Measurements from ENCODE around the gene MTOR. TPM values are rescaled to one million over a fixed set of nuclear protein-coding genes. Genes with fewer than 3 reads are reported as not detected.
A peak's percentile ranks its signal among the peaks of the same experiment; 100 is the strongest.
"Not testable (repeated sequence)": the region's sequence is repeated elsewhere in the genome, so short reads cannot be mapped to it uniquely, and the experiment has no call there.

Gene MTOR
- 10 to 100 TPM; 21.1 to 31.6 (median 28.0) TPM for polyA plus RNA-seq (ENCODE audit: insufficient read length in 10 of 10)
- long read RNA-seq, donor 1, result 0 reads
- long read RNA-seq, donor 2, result 0 reads
- long read RNA-seq, donor 3, result 0 reads
- long read RNA-seq, donor 4, result 0 reads
- long read RNA-seq, donor 5, full-length matches to known transcripts, result 1 of 1 reads
- long read RNA-seq, donor 5, partial matches to known transcripts, result 0 of 1 reads
- long read RNA-seq, donor 5, other reads (novel, unspliced or antisense), result 0 of 1 reads
- long read RNA-seq, donor 6, partial matches to known transcripts, result 0 of 2 reads
- long read RNA-seq, donor 6, other reads (novel, unspliced or antisense), result 0 of 2 reads
- long read RNA-seq, donor 7, result 0 reads
- long read RNA-seq, donor 8, partial matches to known transcripts, result 0 of 2 reads
- long read RNA-seq, donor 8, other reads (novel, unspliced or antisense), result 0 of 2 reads
- long read RNA-seq, donor 9, result 0 reads

GRCh38 chr1:11262171-11263049 lies at the start of gene MTOR:
MTOR (minus strand) TSS chr1:11262551; CDS start chr1:11259409, 3,142 bp downstream.
- peak; percentile 99 to 100 (median 100) for DNase-seq

- DNase-seq, result no peak
Measured at GRCh38 chr1:11309385-11309784, 47.0 kb upstream of the MTOR start.

- no peak for DNase-seq
Measured at GRCh38 chr1:11308699-11309224, 46.4 kb upstream of the MTOR start.

- no peak for DNase-seq
Measured at GRCh38 chr1:11307852-11308251, 45.5 kb upstream of the MTOR start.

GRCh38 chr1:11305516-11305915 lies 43.2 kb upstream of the MTOR start:
- DNase-seq, result not testable (repeated sequence)

GRCh38 chr1:11302366-11302765 lies 40.0 kb upstream of the MTOR start:
- DNase-seq, result no peak

GRCh38 chr1:11301601-11302000 lies 39.2 kb upstream of the MTOR start:
- DNase-seq, result no peak

GRCh38 chr1:11299225-11299574 lies 36.8 kb upstream of the MTOR start:
- DNase-seq, result no peak

- DNase-seq, result no peak
Measured at GRCh38 chr1:11298390-11299224, 36.3 kb upstream of the MTOR start.

GRCh38 chr1:11297774-11298173 lies 35.4 kb upstream of the MTOR start:
- not testable (repeated sequence) for DNase-seq

- DNase-seq, result no peak
Measured at GRCh38 chr1:11295905-11296304, 33.6 kb upstream of the MTOR start.

- no peak for DNase-seq
Measured at GRCh38 chr1:11294951-11295350, 32.6 kb upstream of the MTOR start.

GRCh38 chr1:11293856-11294255 lies 31.5 kb upstream of the MTOR start:
- DNase-seq, result no peak

GRCh38 chr1:11291049-11291448 lies 28.7 kb upstream of the MTOR start:
- DNase-seq, result no peak

GRCh38 chr1:11289064-11289463 lies 26.7 kb upstream of the MTOR start:
- no peak for DNase-seq

- DNase-seq, result no peak
Measured at GRCh38 chr1:11286735-11287410, 24.5 kb upstream of the MTOR start.

- peak in 1 of 3 donors; percentile 38 for DNase-seq
Measured at GRCh38 chr1:11285883-11286734, 23.8 kb upstream of the MTOR start.

- no peak for DNase-seq
Measured at GRCh38 chr1:11284784-11285183, 22.4 kb upstream of the MTOR start.

- DNase-seq, result no peak
Measured at GRCh38 chr1:11283151-11283550, 20.8 kb upstream of the MTOR start.

Data from muscle of back (tissue), 13 donors.